Transverse colon (tissue), 4 donors: ENCODE results near the gene RARB. TPM values are rescaled to one million over a fixed set of nuclear protein-coding genes. Genes with fewer than 3 reads are reported as not detected.

Experiments
- DNase-seq: peaks from one replicate; pipeline ENCODE4 v3.0.0-alpha.2; 2019
- H3K27ac ChIP-seq, 4 donors: fragments of 200-600 bp; sonication (generic); 2 replicates each; pipeline ENCODE4 v1.5.1; 2016 to 2018; ENCODE audit warnings: inconsistent platforms in 4 of 4
- H3K27me3 ChIP-seq: fragments of 200-600 bp; sonication (generic); 2 replicates; pipeline ENCODE4 v1.5.1; 2017; ENCODE audit warnings: inconsistent platforms
- H3K36me3 ChIP-seq, 4 donors: fragments of 200-600 bp; sonication (generic); 2 replicates each; pipeline ENCODE4 v1.5.1; 2017 to 2019; ENCODE audit warnings: inconsistent platforms in 4 of 4
- H3K4me1 ChIP-seq, 4 donors: fragments of 200-600 bp; sonication (generic); 2 replicates each; pipeline ENCODE4 v1.5.1; 2017 to 2020; ENCODE audit warnings: inconsistent platforms in 4 of 4
- H3K4me3 ChIP-seq, 4 donors: fragments of 200-600 bp; sonication (generic); 1 replicate in 1 of 4; 2 replicates in 3 of 4; pipeline versions ENCODE4 v1.5.1 to v1.6.1; 2017 to 2019; ENCODE audit warnings: inconsistent platforms in 4 of 4
- H3K9me3 ChIP-seq, 2 donors: fragments of 200-600 bp; sonication (generic); 2 replicates each; pipeline ENCODE4 v1.5.1; 2017 to 2019; ENCODE audit warnings: inconsistent platforms in 2 of 2
- CTCF ChIP-seq, 5 experiments: fragments of 200-600 bp in 3 of 5; fragments of 450-650 bp in 2 of 5; sonication (generic) in 3 of 5; IDR thresholded peaks; 1 replicate in 2 of 5; 2 replicates in 3 of 5; pipeline ENCODE4 v1.5.1; 2016 to 2017; ENCODE audit warnings: antibody characterized with exemption in 5 of 5, inconsistent platforms in 3 of 5, mild to moderate bottlenecking in 2 of 5, moderate library complexity in 1 of 5
- EP300 ChIP-seq: sonication (generic); formaldehyde crosslinking; IDR thresholded peaks from one replicate; pipeline ENCODE4 v1.6.1; 2017; ENCODE audit warnings: antibody characterized with exemption, low read depth
- POLR2A ChIP-seq: fragments of 450-650 bp; IDR thresholded peaks from one replicate; pipeline ENCODE4 v1.6.1; 2016; ENCODE audit warnings: antibody characterized with exemption, mild to moderate bottlenecking, moderate library complexity
- POLR2AphosphoS5 ChIP-seq, 3 donors: sonication (generic); formaldehyde crosslinking; IDR thresholded peaks; one replicate each; pipeline ENCODE4 v1.6.1; 2016; ENCODE audit warnings: antibody characterized with exemption in 3 of 3
- WGBS, 2 donors: methylation state at CpG; one replicate each; pipeline ENCODE4 v1.1.5; 2018; ENCODE audit warnings: low coverage in 1 of 2; 5-methylcytosine and 5-hydroxymethylcytosine counted together
- in situ Hi-C, 4 donors: fragments of 200-750 bp; cut with MboI; loops; one replicate each; pipeline versions ENCODE4 v1.15.0 to v1.15.1; 2017; ENCODE audit warnings: low sequenced_read_pairs in 3 of 4, low pct_ligation_motif_present in 1 of 4, low pct_unique_long_range_greater_than_20kb in 1 of 4
- intact Hi-C: fragments of 100-400 bp; cut with DNase I; formaldehyde crosslinking; loops from one replicate; pipeline ENCODE4 v1.15.1; 2023; ENCODE audit warnings: low total_unique reads
- total RNA-seq, 4 donors: library from RNA; depleted of rRNA; stranded (reverse); fragments of >200 nt; gene quantifications; one replicate each; pipeline ENCODE4 v1.1.0, GENCODE V29; 2016

The RARB gene
- total RNA-seq, 4 donors from 2014 or later = 2.4 to 4.5 (median 2.9) TPM; not detected in 1

GRCh38 chr3:25453619-25454004, 25.5 kb downstream of the RARB start:
- TF ChIP-seq EP300 = no peak
- no peak for TF ChIP-seq POLR2AphosphoS5 (IDR thresholded peaks at IDR 0.05)
- no peak for TF ChIP-seq POLR2A
- TF ChIP-seq CTCF (IDR thresholded peaks at IDR 0.05) = no peak
- no peak overlapping the region for H3K4me3 ChIP-seq

GRCh38 chr3:25454005-25454927, 26.2 kb downstream of the RARB start:
- Histone ChIP-seq H3K4me1 (peaks cover 1 to 27% (median 6%) of the 10 kb centered on the region in 4 donors), H3K36me3 (no peaks in the 10 kb centered on the region), H3K9me3 (no peaks in the 10 kb centered on the region), H3K27ac (peak overlapping the region in 3 of 4 donors; percentile 7 to 71 (median 49)), H3K4me3 (no peak overlapping the region), H3K27me3 (no peaks in the 10 kb centered on the region)
- intact Hi-C loops (no loop called here), in situ Hi-C loops (no loop called here)
- DNase-seq = no peak
- TF ChIP-seq POLR2A = no peak
- no peak for TF ChIP-seq EP300
- TF ChIP-seq POLR2AphosphoS5 (IDR thresholded peaks at IDR 0.05) = no peak
- no peak for TF ChIP-seq CTCF (IDR thresholded peaks at IDR 0.05)
- 71 to 73% methylated on average over 10 to 16 of the region's 16 CpGs for WGBS, 2 donors

More at GRCh38 chr3:25453619-25454004, 25.5 kb downstream of the RARB start:
- no peaks in the 10 kb centered on the region for H3K36me3 ChIP-seq
- no peaks in the 10 kb centered on the region for H3K9me3 ChIP-seq
- in situ Hi-C loops (no loop called here), intact Hi-C loops (no loop called here)
- no peak for DNase-seq
- peaks cover 8 to 34% (median 12%) of the 10 kb centered on the region in 4 donors for H3K4me1 ChIP-seq
- WGBS, 2 donors = 67 to 72% methylated on average over 3 to 6 of the region's 6 CpGs
- peak overlapping the region in 2 of 4 donors; percentile 7 to 49 for H3K27ac ChIP-seq
- H3K27me3 ChIP-seq = no peaks in the 10 kb centered on the region

- H3K36me3 ChIP-seq = no peaks in the 10 kb centered on the region
- peak overlapping the region; percentile 40 to 71 (median 46) for H3K27ac ChIP-seq
- intact Hi-C loops (no loop called here), in situ Hi-C loops (no loop called here)
- no peaks in the 10 kb centered on the region for H3K9me3 ChIP-seq
- H3K4me1 ChIP-seq = peaks cover 0 to 23% (median 5%) of the 10 kb centered on the region in 4 donors
- no peaks in the 10 kb centered on the region for H3K27me3 ChIP-seq
- H3K4me3 ChIP-seq = no peak overlapping the region
- DNase-seq = no peak
- WGBS, 2 donors = 29 to 69% methylated on average over 2 to 8 of the region's 8 CpGs
- TF ChIP-seq POLR2AphosphoS5 (IDR thresholded peaks at IDR 0.05) = no peak
- TF ChIP-seq EP300 = no peak
- no peak for TF ChIP-seq CTCF (IDR thresholded peaks at IDR 0.05)
- no peak for TF ChIP-seq POLR2A
These were observed 27.5 kb downstream of the RARB start for GRCh38 chr3:25455441-25456132.
